HUES64 (cell line): ENCODE data around the gene AGER.

Experiments used
- H3K27ac ChIP-seq: 2 replicates; pipeline ENCODE4 v1.7.0; 2013; ENCODE audit warnings: low read depth, low read length, inconsistent platforms
- H3K27me3 ChIP-seq: 2 replicates; pipeline ENCODE4 v1.6.1; 2013; ENCODE audit warnings: mild to moderate bottlenecking, low read length; ENCODE audit not compliant: insufficient read depth
- H3K36me3 ChIP-seq: 2 replicates; pipeline ENCODE4 v1.6.1; 2013; ENCODE audit warnings: mild to moderate bottlenecking, low read length; ENCODE audit not compliant: insufficient read depth
- H3K4me1 ChIP-seq: 2 replicates; pipeline ENCODE4 v1.6.1; 2013; ENCODE audit warnings: mild to moderate bottlenecking, low read length, moderate library complexity; ENCODE audit not compliant: insufficient read depth
- H3K4me3 ChIP-seq: 2 replicates; pipeline ENCODE4 v1.5.1; 2013; ENCODE audit warnings: mild to moderate bottlenecking, low read length, moderate library complexity
- H3K9ac ChIP-seq: 2 replicates; pipeline ENCODE4 v1.6.1; 2013; ENCODE audit warnings: mild to moderate bottlenecking, low read depth, low read length
- H3K9me3 ChIP-seq: 2 replicates; pipeline ENCODE4 v1.6.1; 2013; ENCODE audit warnings: low read depth, low read length; ENCODE audit not compliant: insufficient read depth
- WGBS: fragments of 150-250, 120-280 bp; methylation state at CpG from one replicate; pipeline ENCODE4 v1.1.7; 2013; ENCODE audit warnings: missing lambda C conversion rate; 5-methylcytosine and 5-hydroxymethylcytosine counted together

AGER gene

DNA sequence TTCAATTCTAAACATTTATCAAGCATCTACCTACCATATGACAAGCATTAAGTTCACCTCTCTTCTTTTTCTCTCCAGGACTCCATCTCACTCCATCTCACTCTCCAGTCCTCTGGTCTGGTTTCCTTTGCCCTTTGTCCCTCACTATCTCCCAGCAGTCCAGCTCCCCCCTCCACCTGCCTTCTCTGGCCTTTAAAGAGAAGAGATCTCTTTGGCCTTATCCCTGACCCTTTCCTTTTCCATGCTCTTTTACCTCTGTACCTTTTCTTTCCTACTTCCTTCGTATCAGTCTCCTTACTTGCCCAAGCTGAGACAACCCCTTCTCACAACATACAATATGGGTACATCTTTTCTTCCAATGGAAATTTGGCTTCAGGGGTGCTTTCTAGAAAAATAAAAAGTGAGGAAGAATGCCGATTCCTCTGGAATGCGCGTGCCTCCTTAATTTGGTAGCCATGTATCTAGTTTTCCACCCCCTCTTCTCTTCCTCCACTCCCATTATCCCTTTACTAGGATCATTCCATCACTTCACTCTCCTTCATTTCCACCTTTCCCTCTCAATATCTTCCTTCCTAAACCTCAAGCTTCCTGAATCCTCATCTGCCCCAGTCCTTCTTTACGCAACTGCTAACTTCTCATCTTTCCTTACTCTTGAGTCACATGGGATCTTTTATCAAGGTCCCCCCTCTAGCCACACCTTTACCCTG lies 7.4 kb downstream of the AGER start:
- WGBS = 18% methylated on average over 5 of the region's 5 CpGs
- Histone ChIP-seq H3K36me3 (peaks cover 32% of the 10 kb centered on the region), H3K27ac (peak overlapping the region; percentile 98), H3K9ac (peak overlapping the region; percentile 85), H3K9me3 (no peaks in the 10 kb centered on the region), H3K27me3 (no peaks in the 10 kb centered on the region), H3K4me3 (peak overlapping the region; percentile 97), H3K4me1 (peaks cover 12% of the 10 kb centered on the region; the same call in 1 of the 2 replicates)

DNA sequence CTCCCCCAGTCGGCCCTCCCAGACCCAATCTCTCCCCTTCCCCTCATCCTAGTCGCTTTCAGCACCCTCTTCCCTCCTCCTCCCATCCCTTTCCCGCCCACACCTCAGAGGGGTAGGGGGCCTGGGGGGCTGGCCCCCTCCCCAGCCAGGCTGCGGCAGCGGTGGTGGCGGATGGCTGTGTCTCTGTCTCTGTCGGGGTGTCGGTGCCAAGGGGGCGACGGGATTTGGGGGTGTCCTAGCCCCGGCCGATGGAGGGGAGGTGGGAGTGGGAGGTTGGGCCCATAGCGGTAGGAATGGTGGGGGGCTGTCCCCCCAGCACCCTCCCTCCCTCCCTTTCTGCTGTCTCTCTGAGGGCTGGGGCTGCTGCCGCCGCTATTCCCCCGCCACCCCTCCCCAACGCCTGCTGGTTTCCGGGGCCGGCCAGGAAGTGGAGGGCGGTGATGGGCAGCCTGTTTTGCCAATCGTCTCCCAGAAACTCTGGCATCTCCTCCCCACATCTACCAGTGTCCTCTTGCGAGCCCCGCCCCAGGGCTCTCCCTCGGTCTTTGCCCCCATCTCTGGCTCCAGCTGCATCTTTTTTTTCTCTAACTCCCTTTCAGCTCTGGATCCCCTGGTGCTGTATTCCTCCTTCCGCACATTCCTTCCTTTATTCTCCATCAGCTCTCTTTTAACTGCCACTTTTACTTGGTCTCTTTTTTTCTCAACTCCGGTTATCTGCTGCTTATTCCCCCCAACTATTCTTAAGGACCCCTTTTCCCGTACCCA lies 8.2 kb downstream of the AGER start, which contains the start of gene AGPAT1:
Gene AGPAT1, minus strand, starts transcription at position 374 of the 765 bp plus-strand sequence. CDS start 4,588 bp downstream, outside the sequence.
- WGBS = under 1% methylated on average over 20 of the region's 27 CpGs
- H3K4me1 ChIP-seq = peaks cover 12% of the 10 kb centered on the region; the same call in 1 of the 2 replicates

DNA sequence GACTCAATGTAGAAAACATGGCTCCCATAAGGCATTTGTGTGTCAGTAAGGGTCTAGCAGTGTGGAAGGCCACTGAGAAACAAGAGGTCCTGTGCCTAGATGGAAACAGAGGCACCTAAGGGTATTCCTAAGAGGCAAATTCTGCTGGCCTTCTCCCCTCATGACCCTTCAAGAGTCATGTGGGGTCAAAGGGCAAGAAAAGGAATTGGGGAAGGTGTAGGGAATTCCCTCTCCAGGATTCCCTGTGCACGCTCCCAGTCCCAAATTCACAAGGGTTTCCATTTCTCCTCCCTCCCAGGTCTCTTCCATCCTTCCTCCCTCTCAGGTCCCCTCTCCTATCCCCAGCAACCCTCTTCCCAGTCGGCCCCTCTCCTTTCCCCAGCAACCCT lies 8.7 kb downstream of the AGER start:
- Histone ChIP-seq H3K27me3 (no peaks in the 10 kb centered on the region), H3K9ac (peak overlapping the region; percentile 79), H3K9me3 (no peaks in the 10 kb centered on the region), H3K4me3 (peak overlapping the region; percentile 97), H3K4me1 (peaks cover 12% of the 10 kb centered on the region; the same call in 1 of the 2 replicates), H3K36me3 (peaks cover 34% of the 10 kb centered on the region), H3K27ac (no peak overlapping the region)
- 3% methylated on average over 2 of the region's 2 CpGs for WGBS

More for the DNA sequence above, 8.2 kb downstream of the AGER start, which contains the start of gene AGPAT1:
- H3K4me3 ChIP-seq = peak within 1 kb of the TSS; percentile 97
- no peaks in the 10 kb centered on the region for H3K9me3 ChIP-seq
- H3K27me3 ChIP-seq = no peaks in the 10 kb centered on the region
- H3K27ac ChIP-seq = peak within 1 kb of the TSS; percentile 98
- H3K36me3 ChIP-seq = peaks cover 32% of the 10 kb centered on the region
- peak within 1 kb of the TSS; percentile 85 for H3K9ac ChIP-seq

DNA sequence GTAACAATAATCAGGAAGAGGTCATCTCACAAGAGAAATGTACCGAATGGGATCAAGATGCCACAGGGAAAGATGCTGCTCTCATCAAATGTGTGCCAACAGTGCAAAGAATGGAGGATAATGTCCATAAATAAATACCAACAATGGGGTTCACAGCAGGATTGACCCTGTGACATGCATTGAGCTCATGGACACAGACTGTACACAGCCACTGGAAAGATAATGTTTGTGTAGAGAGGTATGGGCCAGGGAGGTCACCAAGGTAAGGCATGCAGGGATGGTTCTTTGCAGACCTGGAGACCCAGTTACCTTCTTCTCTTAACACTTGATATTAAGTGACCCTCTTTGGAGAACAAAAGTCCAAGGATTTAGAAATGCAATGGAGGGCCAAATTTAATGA lies 9.6 kb downstream of the AGER start:
- Histone ChIP-seq H3K27me3 (no peaks in the 10 kb centered on the region), H3K9ac (no peak overlapping the region), H3K4me3 (peak overlapping the region; percentile 97), H3K36me3 (peaks cover 34% of the 10 kb centered on the region), H3K27ac (no peak overlapping the region), H3K4me1 (peaks cover 12% of the 10 kb centered on the region; the same call in 1 of the 2 replicates), H3K9me3 (no peaks in the 10 kb centered on the region)
- 93% methylated on average over 1 of the region's 1 CpG for WGBS

DNA sequence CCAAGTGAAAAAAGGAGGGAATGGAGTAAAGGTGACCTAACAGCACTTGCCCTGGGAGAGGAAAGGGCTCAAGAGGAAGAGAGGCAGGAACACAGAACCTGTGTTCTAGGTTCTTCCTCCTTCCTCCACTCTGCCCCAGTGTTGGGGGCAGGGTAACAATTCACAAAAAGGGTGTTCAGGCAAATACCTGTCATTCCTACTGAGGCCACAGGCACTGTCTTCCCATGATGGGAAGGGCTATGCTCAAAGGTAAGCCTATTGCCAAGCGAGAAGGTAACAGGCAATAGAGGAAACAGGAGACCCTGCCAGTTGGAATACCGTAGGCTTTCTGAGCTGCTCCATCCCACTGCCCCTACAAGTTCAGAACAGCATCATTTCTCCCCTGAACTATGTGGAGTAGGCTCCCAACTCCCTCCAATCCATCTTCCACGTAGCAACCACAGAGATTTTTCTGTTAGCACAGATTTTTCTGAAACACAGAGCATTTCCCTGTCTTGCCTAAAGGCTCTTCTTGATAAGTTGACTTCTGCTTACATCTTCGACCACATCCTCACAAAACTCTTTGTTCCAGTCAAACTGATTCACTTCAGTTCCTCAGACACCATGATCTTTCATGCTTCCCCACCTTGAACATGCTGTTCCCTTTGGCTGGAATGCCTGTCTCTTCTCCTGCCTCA lies 10.9 kb downstream of the AGER start:
- no peak overlapping the region for H3K27ac ChIP-seq
- no peaks in the 10 kb centered on the region for H3K9me3 ChIP-seq
- H3K4me3 ChIP-seq = no peak overlapping the region

DNA sequence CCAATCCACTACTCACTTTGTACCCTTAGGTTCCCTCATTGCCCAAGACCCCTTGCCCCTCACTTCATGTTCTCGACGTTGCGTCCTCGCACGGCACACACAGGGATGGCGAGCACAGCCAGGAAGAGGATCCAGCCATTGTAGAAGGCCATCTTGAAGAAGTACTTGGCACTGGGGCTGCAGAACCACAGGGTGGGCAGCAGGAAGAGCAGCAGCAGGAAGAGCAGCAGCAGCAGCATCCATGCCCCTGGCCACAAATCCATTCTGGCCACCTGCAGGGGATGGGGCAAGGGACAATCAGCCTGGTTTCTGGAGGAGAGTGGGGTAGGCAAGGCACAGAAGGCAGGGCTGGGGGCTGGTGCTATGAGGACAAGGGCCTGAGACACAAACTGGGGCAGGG lies 12.8 kb downstream of the AGER start:
- Histone ChIP-seq H3K9ac (no peak overlapping the region), H3K27ac (no peak overlapping the region), H3K9me3 (no peaks in the 10 kb centered on the region), H3K4me3 (no peak overlapping the region), H3K4me1 (peaks cover 12% of the 10 kb centered on the region; the same call in 1 of the 2 replicates), H3K36me3 (peaks cover 61% of the 10 kb centered on the region), H3K27me3 (no peaks in the 10 kb centered on the region)
- 97% methylated on average over 6 of the region's 6 CpGs for WGBS

More for the DNA sequence above, 10.9 kb downstream of the AGER start:
- H3K27me3 ChIP-seq = no peaks in the 10 kb centered on the region
- peaks cover 12% of the 10 kb centered on the region; the same call in 1 of the 2 replicates for H3K4me1 ChIP-seq
- peak overlapping the region; percentile 13; the same call in 1 of the 2 replicates for H3K9ac ChIP-seq
- peaks cover 45% of the 10 kb centered on the region for H3K36me3 ChIP-seq
- WGBS = 79% methylated on average over 4 of the region's 4 CpGs

DNA sequence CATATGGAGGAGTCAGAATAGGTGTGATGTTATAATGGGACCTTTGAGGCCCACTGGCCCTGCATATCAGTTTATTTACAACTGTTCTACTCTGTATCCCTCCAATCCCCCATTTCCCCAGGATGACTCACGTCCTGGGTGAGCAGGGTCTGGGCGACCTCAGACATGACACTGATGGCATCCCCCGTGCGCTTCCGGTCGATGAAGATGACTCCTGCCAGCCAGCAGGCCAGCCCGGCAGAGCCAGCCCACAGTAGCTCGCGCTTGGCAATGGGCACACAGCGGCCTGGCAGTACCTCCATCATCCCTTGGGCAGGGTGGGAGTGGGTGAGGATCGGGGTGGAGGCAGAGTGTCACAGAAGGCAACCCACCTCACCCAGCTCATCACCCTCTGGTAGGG lies 13.8 kb downstream of the AGER start:
- Histone ChIP-seq H3K9me3 (no peaks in the 10 kb centered on the region), H3K27ac (no peak overlapping the region), H3K27me3 (no peaks in the 10 kb centered on the region), H3K9ac (no peak overlapping the region), H3K4me1 (peaks cover 12% of the 10 kb centered on the region; the same call in 1 of the 2 replicates), H3K36me3 (peaks cover 68% of the 10 kb centered on the region), H3K4me3 (no peak overlapping the region)
- 91% methylated on average over 11 of the region's 11 CpGs for WGBS

DNA sequence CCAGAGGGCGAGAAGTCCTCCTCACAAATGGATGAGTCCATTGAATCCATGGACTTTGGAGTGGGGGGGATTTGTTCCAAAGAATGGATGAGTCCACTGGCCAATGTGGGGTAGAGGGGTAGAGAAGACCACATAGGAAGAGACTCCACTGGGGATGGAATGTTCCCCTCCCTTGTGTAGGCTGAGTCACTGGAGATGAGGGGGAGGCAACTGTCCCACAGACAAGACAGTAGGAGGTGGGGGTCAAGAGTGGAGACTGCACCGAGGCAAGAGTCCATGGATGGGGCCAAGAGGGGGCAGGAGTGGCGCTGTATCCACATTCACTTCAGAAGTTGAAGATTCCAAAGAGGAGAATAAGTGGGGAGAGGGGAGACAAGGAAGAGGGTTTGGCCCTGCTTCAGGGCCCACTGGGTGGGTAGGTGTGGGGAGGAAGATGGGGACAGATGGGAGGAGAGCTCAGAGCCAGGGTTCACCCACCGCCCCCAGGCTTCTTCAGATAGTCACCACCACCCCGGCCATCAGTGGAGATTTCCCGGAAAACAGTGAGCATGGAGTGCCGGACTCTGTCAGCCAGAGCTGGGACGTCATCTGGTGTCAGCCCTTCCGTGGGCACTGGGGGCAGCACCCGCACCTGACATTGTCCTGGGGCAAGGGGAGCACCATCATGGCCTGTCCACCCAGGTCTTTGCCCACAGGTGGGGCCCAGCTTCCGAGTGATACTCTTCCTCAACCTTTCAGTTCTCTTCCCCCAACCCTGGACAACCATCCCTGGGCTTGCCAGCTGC lies 15.1 kb downstream of the AGER start:
- Histone ChIP-seq H3K36me3 (peaks cover 70% of the 10 kb centered on the region), H3K9ac (no peak overlapping the region), H3K9me3 (no peaks in the 10 kb centered on the region), H3K4me3 (no peak overlapping the region), H3K4me1 (peaks cover 6% of the 10 kb centered on the region; the same call in 1 of the 2 replicates), H3K27me3 (no peaks in the 10 kb centered on the region), H3K27ac (no peak overlapping the region)
- WGBS = 91% methylated on average over 11 of the region's 11 CpGs

DNA sequence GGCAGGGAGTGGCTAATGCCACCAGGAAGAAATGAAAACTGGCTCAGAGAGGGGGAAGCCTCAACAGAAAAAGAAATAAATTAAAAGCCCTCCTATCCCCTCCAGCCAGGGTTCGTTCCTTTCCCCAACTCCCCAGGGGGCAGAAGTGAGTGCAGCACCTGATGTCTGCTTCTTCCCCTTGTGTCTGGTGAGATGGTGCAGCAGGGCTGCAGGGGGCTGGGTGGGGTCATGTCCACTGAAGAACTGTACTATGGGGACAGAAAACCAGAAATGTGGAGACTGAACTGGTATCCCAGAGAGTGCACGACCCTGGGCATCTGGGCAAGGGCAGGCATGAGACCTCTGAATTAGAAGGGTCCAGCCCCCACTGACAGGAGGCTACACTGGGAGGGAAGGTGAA lies 15.7 kb downstream of the AGER start:
- H3K27me3 ChIP-seq = no peaks in the 10 kb centered on the region
- H3K27ac ChIP-seq = no peak overlapping the region
- no peaks in the 10 kb centered on the region for H3K9me3 ChIP-seq
- no peak overlapping the region for H3K4me3 ChIP-seq
- peaks cover 66% of the 10 kb centered on the region for H3K36me3 ChIP-seq
- peaks cover 2% of the 10 kb centered on the region; the same call in 1 of the 2 replicates for H3K4me1 ChIP-seq
- no peak overlapping the region for H3K9ac ChIP-seq
- WGBS = 81% methylated on average over 2 of the region's 2 CpGs

DNA sequence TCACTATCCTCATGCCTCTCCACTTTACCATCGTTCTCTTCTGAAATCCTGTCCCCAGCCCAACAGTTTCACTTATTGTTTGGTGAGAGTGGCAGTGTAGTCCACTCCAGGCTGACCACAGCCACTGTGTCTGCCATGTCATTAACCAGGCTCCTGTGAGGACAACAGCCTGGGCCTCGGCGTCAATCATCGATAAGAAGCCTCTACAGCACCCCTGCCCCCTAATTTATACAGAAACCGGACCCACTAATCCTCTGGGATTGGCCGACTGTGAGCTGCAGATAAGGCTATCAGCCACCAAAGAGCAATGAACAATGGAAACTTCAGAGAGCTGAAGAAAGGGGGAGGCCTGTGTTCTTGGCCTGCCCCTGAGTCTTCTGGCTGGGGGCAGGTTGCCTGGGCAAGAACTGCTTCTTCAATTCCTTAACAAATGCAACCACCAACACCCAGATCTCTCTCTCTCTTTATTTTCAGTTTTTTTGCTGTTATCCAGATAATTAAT lies 16.2 kb downstream of the AGER start:
- 85% methylated on average over 6 of the region's 6 CpGs for WGBS
- 0 out of 2 replicates have a peak overlapping the region, but pooled peaks have one; percentile 58 for H3K27ac ChIP-seq

More for the DNA sequence above, 16.2 kb downstream of the AGER start:
- Histone ChIP-seq H3K36me3 (peaks cover 70% of the 10 kb centered on the region), H3K4me3 (no peak overlapping the region), H3K4me1 (no peaks in the 10 kb centered on the region), H3K9me3 (no peaks in the 10 kb centered on the region), H3K27me3 (no peaks in the 10 kb centered on the region), H3K9ac (no peak overlapping the region)
